HG02588 (cell line): Measurements from ENCODE around the gene MICALL2.

Source experiments
- ATAC-seq: cut with Tn5 transposase; IDR thresholded peaks from one replicate; pipeline ENCODE4 v1.9.1; 2021; ENCODE audit warnings: mild to moderate bottlenecking, moderate library complexity; ENCODE audit not compliant: unreplicated experiment

MICALL2 gene

DNA sequence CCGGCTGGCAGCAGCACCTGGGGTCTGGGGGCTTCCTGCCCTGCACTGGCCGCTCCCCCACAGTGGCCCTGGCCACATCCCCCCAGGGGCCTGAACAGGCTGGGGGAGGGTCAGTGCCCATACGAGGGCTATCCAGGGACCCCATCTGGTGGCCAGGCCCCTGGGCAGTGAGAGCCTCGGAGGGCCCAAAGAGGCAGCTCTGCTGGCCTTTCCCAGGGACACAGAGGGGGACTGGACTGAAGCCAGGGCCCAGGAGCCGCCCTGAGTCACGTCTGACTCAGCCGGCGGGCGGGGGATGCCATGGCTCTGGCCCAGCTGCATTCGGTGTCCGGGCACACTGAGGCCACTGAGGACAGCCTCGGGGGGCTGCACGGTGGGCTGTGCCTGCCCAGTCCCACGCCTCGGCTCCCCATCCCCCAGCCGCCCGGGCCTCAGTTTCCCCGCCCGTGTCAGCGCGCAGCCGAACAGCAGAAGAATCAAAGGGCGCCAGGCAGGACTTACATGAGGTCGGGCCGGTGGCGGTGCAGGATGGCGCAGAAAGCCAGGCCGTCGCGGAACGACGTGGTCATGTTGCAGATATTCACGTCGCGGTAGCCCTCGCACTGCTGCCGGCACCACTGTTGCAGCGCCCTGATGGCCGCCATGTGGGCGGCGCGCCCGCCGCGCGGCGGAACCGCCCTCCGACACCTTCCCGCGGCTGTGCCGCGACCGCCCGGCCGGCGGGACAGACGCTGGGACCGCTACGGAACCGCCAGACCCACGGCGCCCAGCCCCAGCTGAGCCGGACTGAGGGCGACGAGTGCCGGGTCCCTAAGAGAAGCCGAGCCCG is at the start of gene MICALL2:
Gene MICALL2, minus strand, starts transcription at position 788 of the 829 bp plus-strand sequence. Its CDS starts 144 bp downstream, at position 644.
- ATAC-seq, result no peak

- no peak for ATAC-seq
These were observed 49.0 kb upstream of the MICALL2 start for GRCh38 chr7:1508277-1508758.

DNA sequence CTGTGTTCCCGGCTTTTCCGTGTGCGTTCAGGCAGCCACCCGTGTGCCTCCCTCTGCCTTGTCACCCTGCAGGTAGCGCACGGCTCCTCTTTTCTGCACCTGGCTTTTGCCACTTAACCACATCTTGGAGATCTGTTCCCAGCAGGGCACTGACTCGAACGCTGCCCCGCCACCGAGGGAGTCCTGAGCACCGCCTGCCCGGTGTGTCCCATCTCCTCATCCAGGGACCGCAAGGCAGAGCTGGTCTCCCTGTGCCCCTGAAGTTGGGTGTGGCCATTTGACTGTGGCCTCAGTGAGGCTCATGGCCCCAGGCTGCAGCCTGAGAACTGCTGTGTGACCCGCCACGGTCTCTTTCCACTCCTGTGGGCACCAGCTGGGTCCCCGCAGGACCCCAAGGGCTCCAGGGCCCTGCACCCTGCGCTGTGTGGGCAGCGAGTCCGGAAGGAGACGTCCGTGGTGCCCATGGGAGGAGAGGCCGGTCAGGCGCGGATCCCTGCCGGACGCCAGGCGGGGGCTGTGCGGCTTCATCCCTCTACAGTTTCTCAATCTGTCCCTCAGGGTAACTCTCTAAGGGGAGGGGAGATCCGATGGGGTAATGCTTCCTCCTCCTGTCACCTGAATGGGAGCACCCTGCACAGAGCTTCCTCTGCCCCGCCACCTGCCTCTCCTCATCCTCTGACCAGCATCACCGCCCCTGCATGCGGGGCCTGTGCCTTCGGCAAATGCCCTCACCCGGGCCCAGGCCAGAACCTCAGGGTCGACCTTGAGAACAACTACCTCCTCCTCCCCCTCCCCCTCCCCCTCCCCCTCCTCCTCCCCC is 46.7 kb upstream of the MICALL2 start:
- no peak for ATAC-seq

GRCh38 chr7:1503816-1504775 is 44.8 kb upstream of the MICALL2 start, which contains the start of gene INTS1:
Gene INTS1 (minus strand): TSS chr7:1504389. CDS start chr7:1503960, 429 bp downstream.
- peak; percentile 78 for ATAC-seq

- no peak for ATAC-seq
These were observed 44.1 kb upstream of the MICALL2 start for GRCh38 chr7:1503390-1503789.

- ATAC-seq, result no peak
These were observed 43.6 kb upstream of the MICALL2 start for GRCh38 chr7:1502845-1503244.

GRCh38 chr7:1501487-1502270 is 42.4 kb upstream of the MICALL2 start:
- no peak for ATAC-seq

DNA sequence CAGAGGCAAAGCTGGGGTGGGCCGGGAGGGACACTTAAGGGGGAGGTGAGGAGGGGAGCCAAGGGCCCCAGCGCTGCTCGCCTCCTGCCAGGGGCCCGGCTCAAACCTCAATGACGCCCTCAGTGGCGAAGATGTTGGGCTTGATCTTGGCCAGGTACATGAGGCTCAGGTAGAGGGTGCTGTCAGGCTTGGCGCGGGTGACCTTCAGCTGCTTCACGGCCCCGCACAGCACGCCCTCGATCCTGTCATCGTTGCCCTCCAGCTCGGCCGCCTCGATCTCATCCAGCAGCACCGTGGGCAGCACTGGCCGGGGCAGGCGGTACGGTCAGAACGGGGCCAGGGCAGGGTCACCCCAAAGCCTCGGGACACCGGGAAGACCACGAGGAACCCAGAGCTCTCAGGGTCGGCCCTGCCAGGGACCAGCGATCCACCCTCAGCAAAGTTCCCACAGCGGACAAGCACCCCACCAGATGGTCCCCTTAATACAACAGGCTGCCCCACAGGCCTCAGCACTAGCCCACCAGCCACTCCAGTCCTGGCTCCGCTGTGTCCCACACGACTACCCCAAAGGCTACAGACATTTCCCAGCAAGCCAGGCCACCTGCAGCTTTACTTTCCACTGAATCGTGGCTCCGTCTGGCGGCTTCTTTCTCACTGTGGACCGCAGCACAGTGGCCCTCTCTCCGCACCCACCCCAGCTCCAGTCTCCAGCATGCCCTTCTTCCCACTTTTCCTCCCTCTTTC is 41.0 kb upstream of the MICALL2 start:
- no peak for ATAC-seq

GRCh38 chr7:1499367-1500029 is 40.2 kb upstream of the MICALL2 start:
- ATAC-seq, result no peak

- no peak for ATAC-seq
These were observed 39.4 kb upstream of the MICALL2 start for GRCh38 chr7:1498370-1499305.

DNA sequence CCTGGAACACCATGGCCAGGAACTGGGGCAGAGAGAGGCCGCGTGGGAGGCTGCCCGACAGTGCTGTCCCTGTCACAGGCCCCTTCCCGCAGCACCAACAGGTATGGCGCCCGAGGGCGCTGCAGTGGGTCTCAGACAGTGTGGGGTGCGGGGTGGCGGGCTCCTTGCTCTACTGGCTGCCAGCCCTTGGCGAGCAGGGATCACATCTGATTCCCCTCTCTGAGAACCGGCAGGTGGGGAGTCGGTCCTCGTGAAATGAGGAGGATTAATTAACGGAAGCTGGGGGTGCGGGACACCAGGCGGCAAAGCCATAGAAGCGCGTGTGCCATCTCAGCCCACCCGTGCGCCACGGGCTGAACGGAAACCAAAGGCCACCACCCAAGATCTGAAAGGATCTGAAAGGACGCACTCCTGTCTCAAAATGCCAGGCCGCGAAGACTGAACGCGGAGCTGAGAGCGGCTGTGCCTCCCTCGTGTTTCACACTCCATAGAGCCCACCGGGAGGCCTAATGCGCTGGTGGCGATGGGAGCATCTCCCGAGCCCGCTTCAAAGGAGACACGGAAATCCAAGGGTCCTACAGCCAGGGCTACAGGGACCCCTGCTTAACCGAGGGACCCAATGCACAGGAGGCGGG is 38.1 kb upstream of the MICALL2 start:
- no peak for ATAC-seq

- no peak for ATAC-seq
These were observed 37.4 kb upstream of the MICALL2 start for GRCh38 chr7:1496531-1497292.

- ATAC-seq, result no peak
These were observed 36.4 kb upstream of the MICALL2 start for GRCh38 chr7:1495564-1496242.

DNA sequence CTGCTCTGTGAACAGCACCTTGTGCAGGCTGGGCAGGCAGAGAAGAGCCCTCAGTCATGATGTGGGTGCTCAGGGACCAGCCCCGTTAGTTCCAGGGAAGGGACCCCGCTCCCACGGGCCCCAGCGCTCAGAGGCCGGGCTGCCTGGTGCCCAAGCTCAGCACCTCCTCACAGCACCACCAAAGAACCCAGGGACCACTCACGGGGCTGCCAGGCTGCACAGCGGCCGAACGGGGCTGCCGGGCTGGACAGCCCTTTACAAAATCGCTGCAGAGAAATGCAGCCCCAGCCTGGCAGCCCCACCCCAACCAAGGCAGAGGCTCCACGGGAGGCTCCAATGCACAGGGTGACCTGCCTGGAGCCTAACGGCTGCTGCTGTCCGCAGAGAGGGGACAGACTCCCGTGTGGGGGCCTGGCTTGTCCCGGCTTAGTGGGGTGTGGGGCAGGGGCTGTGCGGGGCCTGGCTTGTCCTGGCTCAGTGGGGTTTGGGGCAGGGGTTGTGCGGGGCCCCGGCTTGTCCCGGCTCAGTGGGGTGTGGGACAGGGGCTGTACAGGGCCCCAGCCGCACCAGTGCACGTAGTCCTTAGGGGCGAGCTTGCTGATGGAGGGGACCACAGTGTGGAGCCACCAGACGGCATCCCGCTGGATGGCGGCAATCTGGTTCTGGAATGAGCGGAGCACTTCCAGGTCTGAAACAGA is 35.7 kb upstream of the MICALL2 start:
- ATAC-seq, result no peak

GRCh38 chr7:1494447-1494846 is 35.2 kb upstream of the MICALL2 start:
- no peak for ATAC-seq
